ENCODE results near the gene EXTL1.

The EXTL1 gene

GRCh38 chr1:26075421-26076144 is 54.0 kb downstream of the EXTL1 start:
- DNase-seq, result no peak

GRCh38 chr1:26077524-26077923 is 55.9 kb downstream of the EXTL1 start:
- DNase-seq, result no peak

GRCh38 chr1:26078286-26079177 is 57.0 kb downstream of the EXTL1 start:
- no peak for DNase-seq

GRCh38 chr1:26079178-26079563 is 57.6 kb downstream of the EXTL1 start:
- no peak for DNase-seq

GRCh38 chr1:26079960-26080814 is 58.6 kb downstream of the EXTL1 start:
- DNase-seq, result no peak

GRCh38 chr1:26081267-26082019 is 59.9 kb downstream of the EXTL1 start:
- no peak for DNase-seq

- DNase-seq, result no peak
Measured at GRCh38 chr1:26082020-26082350, 60.4 kb downstream of the EXTL1 start.

- DNase-seq, result no peak
Measured at GRCh38 chr1:26083208-26083607, 61.6 kb downstream of the EXTL1 start.

GRCh38 chr1:26084091-26084561 is 62.6 kb downstream of the EXTL1 start:
- DNase-seq, result no peak

- DNase-seq, result no peak
Measured at GRCh38 chr1:26084844-26085243, 63.3 kb downstream of the EXTL1 start.
